ENCODE results near the gene TAAR2. TPM values are rescaled to one million over a fixed set of nuclear protein-coding genes. Genes with fewer than 3 reads are reported as not detected.

The TAAR2 gene
- total RNA-seq, 4 donors from 2014 or later: not detected

DNA sequence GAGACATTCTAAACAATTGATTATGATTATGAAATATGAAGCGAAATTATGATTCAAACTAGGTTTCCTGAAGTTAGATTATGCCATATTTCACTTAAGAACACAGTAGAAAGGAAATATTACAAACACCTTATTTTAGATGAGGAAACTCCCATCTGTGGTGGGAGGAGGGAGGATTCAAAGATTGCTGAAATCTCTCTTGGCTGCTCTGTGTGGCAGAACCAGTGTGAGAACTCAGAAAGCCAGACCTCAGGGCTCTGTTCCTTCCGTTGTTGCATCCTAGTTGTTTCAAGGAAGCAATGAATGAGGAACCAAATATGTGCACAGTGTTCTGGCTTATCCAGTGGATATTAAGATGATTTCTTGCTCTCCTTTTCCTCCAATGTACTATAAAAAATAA, 36.7 kb downstream of the TAAR2 start:
- Histone ChIP-seq H3K9me3 (no peaks in the 10 kb centered on the region), H3K36me3 (no peaks in the 10 kb centered on the region), H3K27me3 (no peaks in the 10 kb centered on the region), H3K27ac (no peak overlapping the region), H3K4me3 (no peak overlapping the region), H3K4me1 (no peaks in the 10 kb centered on the region)
- TF ChIP-seq, protein P1, sequence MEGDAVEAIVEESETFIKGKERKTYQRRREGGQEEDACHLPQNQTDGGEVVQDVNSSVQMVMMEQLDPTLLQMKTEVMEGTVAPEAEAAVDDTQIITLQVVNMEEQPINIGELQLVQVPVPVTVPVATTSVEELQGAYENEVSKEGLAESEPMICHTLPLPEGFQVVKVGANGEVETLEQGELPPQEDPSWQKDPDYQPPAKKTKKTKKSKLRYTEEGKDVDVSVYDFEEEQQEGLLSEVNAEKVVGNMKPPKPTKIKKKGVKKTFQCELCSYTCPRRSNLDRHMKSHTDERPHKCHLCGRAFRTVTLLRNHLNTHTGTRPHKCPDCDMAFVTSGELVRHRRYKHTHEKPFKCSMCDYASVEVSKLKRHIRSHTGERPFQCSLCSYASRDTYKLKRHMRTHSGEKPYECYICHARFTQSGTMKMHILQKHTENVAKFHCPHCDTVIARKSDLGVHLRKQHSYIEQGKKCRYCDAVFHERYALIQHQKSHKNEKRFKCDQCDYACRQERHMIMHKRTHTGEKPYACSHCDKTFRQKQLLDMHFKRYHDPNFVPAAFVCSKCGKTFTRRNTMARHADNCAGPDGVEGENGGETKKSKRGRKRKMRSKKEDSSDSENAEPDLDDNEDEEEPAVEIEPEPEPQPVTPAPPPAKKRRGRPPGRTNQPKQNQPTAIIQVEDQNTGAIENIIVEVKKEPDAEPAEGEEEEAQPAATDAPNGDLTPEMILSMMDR (IDR thresholded peaks at IDR 0.05): no peak
- TF ChIP-seq POLR2A (IDR thresholded peaks at IDR 0.05): no peak
- intact Hi-C loops (cut with DNase I): no loop called here
- WGBS, 2 donors: 42 to 44% methylated on average over 2 of the region's 2 CpGs
- DNase-seq: no peak

DNA sequence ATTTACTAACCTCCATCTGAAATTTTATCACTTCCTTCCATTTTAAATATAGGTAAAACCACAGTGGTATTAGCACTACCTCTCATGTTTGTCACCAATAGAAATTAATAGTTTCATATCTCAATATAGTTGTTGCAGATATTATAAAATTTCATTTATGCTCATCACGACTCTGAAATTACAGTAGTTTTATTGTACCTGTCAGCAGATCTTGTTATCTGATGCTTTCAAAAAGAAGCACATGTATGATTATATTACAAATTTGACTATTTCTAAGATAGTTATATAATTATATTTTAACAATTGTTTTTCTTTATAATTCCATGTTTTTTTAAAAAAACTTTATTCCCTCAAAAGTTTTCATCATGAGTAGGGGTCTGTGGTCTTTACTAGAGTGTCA, 39.4 kb downstream of the TAAR2 start:
- TF ChIP-seq POLR2A (IDR thresholded peaks at IDR 0.05): no peak
- TF ChIP-seq, protein P1 (IDR thresholded peaks at IDR 0.05): no peak
- WGBS, 2 donors: 70 to 92% methylated on average over 1 of the region's 1 CpG
- intact Hi-C loops (cut with DNase I): no loop called here

DNA sequence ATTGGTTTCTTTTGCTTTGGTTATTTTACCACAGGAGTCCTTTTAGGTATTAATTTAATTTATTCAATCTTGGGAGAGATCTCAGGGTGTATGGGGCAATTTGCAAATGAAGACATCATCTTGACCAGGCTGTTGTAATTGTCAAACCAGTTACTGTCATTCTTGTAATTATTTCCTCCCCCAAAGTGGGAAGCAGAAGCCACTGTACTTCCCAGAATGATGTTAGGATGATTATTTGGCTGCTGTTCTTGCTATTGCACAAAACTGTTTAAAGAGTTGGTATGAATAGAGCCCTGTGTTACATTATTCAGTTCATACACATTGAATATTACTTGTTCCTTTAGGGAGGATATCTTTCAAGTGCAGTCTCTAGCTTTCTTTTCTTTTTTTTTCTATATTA, 52.3 kb downstream of the TAAR2 start:
- no peaks in the 10 kb centered on the region for H3K9me3 ChIP-seq
- TF ChIP-seq, protein P1 (IDR thresholded peaks at IDR 0.05): no peak
- TF ChIP-seq POLR2A (IDR thresholded peaks at IDR 0.05): no peak
- no peaks in the 10 kb centered on the region for H3K4me1 ChIP-seq
- no peak overlapping the region for H3K4me3 ChIP-seq
- intact Hi-C loops (cut with DNase I): no loop called here
- no peak overlapping the region for H3K27ac ChIP-seq
- H3K27me3 ChIP-seq: peaks cover 0 to 13% (median 0%) of the 10 kb centered on the region in 4 donors
- no peak for DNase-seq
- no peaks in the 10 kb centered on the region for H3K36me3 ChIP-seq

More for the DNA sequence above, 39.4 kb downstream of the TAAR2 start:
- no peak for DNase-seq
- Histone ChIP-seq H3K9me3 (no peaks in the 10 kb centered on the region), H3K4me3 (no peak overlapping the region), H3K4me1 (no peaks in the 10 kb centered on the region), H3K27me3 (peaks cover 0 to 6% (median 0%) of the 10 kb centered on the region in 4 donors), H3K36me3 (no peaks in the 10 kb centered on the region), H3K27ac (no peak overlapping the region)

DNA sequence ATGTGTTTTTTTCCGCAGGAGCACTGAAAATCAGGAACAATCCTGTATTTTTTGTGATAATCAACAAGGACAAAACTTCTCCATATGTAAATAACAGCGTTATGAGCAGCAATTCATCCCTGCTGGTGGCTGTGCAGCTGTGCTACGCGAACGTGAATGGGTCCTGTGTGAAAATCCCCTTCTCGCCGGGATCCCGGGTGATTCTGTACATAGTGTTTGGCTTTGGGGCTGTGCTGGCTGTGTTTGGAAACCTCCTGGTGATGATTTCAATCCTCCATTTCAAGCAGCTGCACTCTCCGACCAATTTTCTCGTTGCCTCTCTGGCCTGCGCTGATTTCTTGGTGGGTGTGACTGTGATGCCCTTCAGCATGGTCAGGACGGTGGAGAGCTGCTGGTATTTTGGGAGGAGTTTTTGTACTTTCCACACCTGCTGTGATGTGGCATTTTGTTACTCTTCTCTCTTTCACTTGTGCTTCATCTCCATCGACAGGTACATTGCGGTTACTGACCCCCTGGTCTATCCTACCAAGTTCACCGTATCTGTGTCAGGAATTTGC, 53.8 kb downstream of the TAAR2 start, which contains the start of gene TAAR6:
Gene TAAR6, plus strand, starts transcription at position 102 of the 557 bp plus-strand sequence. Its CDS starts 0 bp downstream, at position 102.
- Histone ChIP-seq H3K27me3 (peaks cover 0 to 13% (median 0%) of the 10 kb centered on the region in 4 donors), H3K9me3 (no peaks in the 10 kb centered on the region), H3K4me1 (no peaks in the 10 kb centered on the region), H3K27ac (no peak within 1 kb of the TSS), H3K4me3 (no peak within 1 kb of the TSS), H3K36me3 (no peaks in the 10 kb centered on the region)
- TF ChIP-seq, protein P1 (IDR thresholded peaks at IDR 0.05): no peak
- TF ChIP-seq POLR2A (IDR thresholded peaks at IDR 0.05): no peak
- no peak for DNase-seq
- WGBS, 2 donors: 70 to 78% methylated on average over 15 of the region's 15 CpGs
- intact Hi-C loops (cut with DNase I): no loop called here

DNA sequence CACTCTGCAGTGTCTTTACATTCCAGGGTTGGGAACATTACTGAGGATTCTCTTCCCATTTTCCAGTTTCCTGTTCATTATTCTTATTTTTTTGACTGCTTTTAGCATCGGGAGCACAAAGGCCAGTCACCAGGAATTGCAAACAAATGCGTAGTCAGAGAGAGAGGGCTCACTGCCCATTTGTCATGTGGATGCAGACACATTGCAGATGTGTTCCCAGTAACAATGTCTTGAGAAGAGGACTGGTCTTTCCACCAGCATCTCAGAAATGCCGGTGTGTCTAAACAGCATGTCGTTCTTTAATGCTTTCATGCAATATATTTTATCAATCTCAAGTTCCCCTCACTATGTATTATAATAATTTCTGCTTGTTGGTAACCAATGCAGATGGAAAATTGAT, 54.9 kb downstream of the TAAR2 start:
- Histone ChIP-seq H3K27me3 (peaks cover 0 to 18% (median 0%) of the 10 kb centered on the region in 4 donors), H3K27ac (no peak overlapping the region), H3K36me3 (no peaks in the 10 kb centered on the region), H3K9me3 (no peaks in the 10 kb centered on the region), H3K4me3 (no peak overlapping the region), H3K4me1 (no peaks in the 10 kb centered on the region)
- no peak for DNase-seq
- 46 to 55% methylated on average over 4 of the region's 4 CpGs for WGBS, 2 donors
- intact Hi-C loops (cut with DNase I): no loop called here
- TF ChIP-seq, protein P1 (IDR thresholded peaks at IDR 0.05): no peak
- no peak for TF ChIP-seq POLR2A (IDR thresholded peaks at IDR 0.05)
